C1 segment of cervical spinal cord (tissue), 14 donors: ENCODE data around the gene SMIM29.
"Not testable (repeated sequence)": the region's sequence is repeated elsewhere in the genome, so short reads cannot be mapped to it uniquely, and the experiment has no call there.

Experiments
- DNase-seq, 14 donors: peaks; one replicate each; lab custom pipeline; 2025; lab: John Stamatoyannopoulos, UW

SMIM29 gene

DNA sequence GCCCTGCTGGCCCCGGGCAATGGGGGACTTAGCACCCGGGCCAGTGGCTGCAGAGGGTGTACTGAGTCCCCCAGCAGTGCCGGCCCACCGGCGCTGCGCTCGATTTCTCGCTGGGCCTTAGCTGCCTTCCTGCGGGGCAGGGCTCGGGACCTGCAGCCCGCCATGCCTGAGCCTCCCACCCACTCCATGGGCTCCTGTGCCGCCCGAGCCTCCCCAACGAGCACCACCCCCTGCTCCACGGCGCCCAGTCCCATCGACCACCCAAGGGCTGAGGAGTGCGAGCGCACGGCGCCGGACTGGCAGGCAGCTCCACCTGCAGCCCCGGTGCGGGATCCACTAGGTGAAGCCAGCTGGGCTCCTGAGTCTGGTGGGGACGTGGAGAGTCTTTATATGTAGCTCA is 20.3 kb upstream of the SMIM29 start:
- DNase-seq, result not testable (repeated sequence)

DNA sequence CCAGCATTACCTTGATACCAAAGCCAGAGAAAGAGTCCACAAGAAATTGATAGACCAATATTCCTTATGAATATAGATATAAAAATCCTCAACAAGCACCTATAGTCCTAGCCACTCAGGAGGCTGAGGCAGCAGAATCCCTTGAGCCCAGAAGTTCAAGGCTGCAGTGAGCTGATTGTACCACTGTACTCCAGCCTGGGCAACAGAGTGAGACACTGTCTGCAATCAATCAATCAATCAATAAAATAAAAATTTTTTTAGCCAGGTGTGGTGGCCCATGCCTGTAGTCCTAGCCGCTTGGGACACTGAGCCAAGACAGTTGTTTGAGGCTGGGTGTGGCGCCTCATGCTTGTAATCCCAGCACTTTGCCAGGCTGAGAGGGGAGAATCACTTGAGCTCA is 18.9 kb upstream of the SMIM29 start:
- DNase-seq, result no peak

DNA sequence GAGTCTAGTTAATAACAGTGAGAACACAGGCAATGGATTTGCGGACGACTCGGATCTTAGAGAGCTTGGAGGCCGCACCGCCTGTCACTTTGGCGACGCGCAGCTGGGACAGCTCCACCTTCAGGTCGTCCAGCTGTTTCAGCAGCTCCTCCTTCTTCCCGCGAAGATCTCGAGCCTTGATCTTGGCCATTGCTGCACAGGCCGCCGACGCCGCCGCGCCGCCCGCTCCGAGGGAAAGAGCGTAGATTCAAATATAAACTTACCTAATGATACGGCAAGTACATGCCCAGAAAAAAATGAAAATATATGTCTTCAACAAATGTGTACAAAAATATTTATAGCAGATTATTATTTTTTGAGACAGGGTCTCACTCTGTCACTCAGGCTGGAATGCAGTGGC is 14.7 kb upstream of the SMIM29 start:
- not testable (repeated sequence) for DNase-seq

DNA sequence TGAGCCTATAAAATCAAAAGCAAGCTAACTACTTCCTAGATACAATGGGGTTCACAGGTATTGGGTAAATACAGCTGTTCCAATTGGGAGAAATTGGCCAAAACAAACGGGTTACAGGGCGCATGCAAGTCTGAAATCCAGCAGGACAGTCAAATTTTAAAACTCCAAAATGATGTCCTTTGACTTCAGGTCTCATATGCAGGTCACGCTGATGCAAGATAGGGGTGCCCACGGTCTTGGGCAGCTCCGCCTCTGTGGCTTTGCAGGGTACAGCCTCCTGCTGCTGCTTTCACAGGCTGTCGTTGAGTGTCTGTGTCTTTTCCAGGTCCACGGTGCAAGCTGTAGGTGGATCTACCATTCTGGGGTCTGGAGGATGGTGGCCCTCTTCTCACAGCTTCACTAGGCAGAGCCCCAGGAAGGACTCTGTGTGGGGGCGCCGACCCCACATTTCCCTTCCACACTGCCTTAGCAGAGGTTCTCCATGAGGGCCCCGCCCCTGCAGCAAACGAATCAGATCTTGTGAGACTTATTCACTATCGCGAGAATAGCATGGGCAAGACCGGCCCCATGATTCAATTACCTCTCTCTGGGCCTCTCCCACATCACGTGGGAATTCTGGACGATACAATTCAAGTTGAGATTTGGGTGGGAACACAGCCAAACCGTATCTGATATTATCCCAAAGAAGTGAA is 11.9 kb upstream of the SMIM29 start:
- DNase-seq, result no peak

DNA sequence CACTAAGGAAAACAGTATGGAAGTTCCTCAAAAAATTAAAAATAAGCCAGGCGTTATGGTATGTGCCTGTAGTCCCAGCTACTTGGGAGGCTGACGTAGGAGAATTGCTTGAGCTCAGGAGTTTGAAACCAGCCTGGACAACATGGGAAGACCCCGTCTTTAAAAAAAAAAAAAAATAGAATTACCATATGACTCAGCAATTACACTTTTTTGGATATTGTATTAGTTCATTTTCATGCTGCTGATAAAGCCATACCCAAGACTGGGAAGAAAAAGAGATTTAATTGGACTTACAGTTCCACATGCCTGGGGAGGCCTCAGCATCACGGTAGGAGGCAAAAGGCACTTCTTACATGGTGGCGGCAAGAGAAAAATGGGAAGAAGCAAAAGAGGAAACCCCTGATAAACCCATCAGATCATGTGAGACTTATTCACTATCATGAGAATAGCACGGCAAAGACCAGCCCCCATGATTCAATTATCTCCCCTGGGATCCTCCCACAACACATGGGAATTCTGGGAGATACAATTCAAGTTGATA is 10.8 kb upstream of the SMIM29 start:
- DNase-seq, result no peak

DNA sequence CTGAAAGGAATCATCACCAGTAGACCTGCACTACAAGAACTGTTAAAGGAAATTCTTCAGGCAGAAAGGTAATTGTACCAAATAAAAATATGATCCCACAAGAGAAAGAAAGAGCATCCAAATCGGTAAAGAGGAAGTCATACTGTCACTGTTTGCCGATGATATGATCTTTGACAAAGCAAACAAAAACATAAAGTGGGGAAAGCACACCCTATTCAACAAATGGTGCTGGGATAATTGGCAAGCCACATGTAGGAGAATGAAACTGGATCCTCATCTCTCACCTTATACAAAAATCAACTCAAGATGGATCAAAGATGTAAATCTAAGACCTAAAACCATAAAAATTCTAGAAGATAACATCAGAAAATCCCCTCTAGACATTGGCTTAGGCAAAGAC is 3.6 kb upstream of the SMIM29 start:
- DNase-seq, result not testable (repeated sequence)

DNA sequence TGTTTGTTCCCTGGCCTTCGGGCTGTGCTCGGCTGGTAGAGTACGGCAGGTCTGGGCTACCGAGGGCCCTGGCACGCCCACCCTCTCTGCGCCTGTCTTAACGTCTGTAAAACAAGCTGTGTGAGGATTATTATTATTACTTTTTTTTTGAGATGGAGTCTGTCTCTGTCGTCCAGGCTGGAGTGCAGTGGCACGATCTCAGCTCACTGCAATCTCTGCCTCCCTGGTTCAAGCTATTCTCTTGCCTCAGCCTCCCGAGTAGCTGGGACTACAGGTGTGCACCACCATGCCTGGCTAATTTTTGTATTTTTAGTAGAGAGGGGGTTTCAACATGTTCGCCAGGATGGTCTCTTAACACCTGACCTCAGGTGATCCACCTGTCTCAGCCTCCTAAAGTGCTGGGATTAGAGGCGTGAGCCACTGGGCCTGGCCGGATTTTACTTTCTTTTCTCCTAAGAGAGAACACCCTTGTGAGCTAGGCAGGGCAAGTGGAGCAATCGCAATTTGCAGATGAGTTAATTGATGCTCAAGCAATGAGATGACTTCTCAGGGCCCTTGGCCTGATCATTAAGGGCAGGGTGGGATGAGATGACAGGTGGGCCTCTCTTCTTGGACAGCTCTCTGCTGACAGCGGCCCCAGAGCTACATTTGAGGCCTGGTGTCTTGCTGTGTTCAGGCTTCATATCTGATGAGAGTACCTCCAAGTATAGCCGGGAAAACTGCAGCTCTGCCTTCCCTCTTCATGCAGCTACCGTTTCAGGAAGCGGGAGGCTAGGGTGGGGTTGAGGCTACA is 859 bp upstream of the SMIM29 start:
- DNase-seq, result peak in 1 of 14 donors; percentile 67

DNA sequence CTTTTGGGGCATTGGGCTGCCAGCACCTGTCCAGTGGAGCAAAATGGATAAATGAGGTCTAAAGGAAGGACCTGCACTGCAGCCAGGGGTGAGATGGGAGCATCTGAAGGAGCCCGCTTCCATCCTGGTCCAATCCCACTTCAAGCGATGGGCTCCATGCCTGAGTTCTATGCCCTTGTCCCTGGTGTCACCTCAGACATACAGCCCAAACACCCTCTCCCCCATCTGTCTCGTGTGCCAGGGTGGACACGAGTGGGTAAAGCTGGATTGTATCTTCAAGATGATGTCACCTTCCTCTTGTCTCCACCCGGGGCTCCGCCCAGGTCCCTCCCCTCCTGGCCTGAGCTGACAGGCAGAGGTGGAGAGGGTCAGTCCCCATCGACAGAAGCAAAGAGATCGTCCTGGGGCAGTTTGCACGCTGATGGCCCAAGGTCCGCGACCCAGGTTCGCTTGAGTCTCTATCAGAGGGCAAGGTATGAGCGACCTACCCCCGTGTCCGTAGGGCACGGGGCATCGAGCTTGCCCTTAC is 544 bp downstream of the SMIM29 start:
- DNase-seq, result peak in 5 of 14 donors; percentile 46 to 70 (median 59)

DNA sequence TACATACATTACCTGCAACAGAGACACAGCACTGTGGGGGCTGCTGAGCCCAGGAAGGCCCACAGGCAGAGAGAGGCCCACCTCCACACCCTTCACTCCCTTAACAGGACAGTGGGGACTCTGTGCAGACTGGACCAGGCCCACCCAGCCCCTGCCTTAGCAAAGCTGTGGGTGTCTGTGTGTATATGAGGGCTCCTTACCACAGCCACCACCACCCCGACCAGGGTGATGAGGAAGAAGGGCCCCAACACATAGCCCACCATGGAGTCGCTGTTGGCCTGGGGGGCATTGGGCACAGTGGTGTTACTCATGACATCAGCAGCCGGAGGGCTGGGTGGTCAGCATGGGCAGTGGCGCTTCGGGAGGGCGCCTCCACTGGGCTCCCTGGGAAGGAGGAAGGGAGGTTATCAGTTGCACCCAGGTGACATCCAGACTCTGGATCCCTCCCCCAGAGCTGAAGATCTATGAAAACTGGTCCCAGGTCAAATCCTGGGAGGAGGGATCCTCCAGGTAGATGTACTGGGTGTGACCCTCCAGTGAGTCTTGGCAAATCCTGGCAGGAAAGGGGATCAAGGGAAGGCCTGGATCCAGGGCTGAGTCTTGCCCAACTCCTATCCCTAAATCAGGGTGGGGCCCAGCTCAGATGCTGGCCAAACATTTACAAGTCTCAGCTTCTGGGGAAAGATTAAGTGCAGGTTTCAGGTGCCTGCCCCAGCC is 1.2 kb downstream of the SMIM29 start:
- no peak for DNase-seq

DNA sequence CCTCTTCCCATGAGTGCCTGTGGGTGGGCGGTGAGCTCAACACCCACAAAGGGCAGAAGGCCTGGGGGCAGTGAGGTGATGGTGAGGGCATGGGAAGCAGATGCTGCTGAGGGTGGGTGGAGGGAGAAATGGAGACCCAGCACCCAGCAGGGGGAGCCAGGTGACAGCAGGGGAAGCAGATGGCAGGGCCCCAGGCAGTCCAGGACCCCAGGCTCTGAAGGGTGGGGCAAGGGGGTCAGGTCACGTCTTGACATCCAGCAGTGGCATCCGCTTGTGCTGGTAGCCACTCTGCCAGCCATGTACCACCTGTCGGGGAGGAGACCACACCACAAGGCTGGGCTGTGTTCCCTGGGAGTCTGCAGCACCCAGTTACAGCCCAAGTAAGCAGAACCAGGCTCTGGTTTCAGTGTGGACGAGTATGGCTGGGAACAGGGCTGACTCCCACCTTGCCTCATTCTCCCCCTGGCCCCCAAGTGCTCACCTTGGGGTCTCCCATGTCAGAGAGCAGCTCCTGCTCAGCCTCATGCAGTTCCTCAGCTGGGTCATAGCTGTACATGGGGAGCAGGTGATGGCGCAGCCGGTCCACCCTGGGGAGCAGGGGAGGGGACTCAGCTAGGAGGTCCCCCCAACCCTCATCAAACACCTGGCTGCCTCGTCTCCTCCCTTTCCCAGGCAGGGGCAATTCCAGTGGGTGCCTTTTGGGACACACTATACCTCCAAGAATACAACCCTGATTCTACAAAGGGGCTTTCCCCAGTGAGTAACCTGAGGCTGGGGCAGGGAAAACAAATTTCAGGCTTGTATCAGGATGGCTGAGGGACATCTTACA is 2.0 kb downstream of the SMIM29 start:
- peak in 1 of 14 donors; percentile 23 for DNase-seq

DNA sequence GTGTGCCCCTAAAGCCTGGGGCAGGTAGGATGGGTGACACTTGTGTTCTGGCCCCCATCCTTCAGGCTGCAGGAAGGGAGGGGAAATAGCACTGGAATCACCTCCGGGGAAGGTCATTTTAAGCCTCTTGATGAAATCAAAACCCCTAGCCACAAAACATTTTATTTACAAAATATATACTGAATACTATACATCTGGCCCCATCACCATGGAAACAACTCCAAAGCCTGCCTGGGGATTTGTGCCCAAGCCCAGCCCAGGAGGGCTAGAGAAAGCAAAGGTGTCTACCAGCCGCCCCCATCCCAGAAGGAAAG is 2.6 kb downstream of the SMIM29 start:
- DNase-seq, result no peak

DNA sequence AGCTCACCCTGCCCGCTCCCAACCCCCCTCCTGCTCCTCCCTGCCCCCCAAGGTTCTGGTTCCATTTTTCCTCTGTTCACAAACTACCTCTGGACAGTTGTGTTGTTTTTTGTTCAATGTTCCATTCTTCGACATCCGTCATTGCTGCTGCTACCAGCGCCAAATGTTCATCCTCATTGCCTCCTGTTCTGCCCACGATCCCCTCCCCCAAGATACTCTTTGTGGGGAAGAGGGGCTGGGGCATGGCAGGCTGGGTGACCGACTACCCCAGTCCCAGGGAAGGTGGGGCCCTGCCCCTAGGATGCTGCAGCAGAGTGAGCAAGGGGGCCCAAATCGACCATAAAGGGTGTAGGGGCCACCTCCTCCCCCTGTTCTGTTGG is 3.1 kb downstream of the SMIM29 start:
- DNase-seq, result not testable (repeated sequence)

DNA sequence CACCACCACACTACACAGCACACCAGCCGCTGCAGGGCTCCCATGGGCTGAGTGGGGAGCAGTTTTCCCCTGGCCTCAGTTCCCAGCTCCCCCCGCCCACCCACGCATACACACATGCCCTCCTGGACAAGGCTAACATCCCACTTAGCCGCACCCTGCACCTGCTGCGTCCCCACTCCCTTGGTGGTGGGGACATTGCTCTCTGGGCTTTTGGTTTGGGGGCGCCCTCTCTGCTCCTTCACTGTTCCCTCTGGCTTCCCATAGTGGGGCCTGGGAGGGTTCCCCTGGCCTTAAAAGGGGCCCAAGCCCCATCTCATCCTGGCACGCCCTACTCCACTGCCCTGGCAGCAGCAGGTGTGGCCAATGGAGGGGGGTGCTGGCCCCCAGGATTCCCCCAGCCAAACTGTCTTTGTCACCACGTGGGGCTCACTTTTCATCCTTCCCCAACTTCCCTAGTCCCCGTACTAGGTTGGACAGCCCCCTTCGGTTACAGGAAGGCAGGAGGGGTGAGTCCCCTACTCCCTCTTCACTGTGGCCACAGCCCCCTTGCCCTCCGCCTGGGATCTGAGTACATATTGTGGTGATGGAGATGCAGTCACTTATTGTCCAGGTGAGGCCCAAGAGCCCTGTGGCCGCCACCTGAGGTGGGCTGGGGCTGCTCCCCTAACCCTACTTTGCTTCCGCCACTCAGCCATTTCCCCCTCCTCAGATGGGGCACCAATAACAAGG is 3.6 kb downstream of the SMIM29 start:
- not testable (repeated sequence) for DNase-seq

DNA sequence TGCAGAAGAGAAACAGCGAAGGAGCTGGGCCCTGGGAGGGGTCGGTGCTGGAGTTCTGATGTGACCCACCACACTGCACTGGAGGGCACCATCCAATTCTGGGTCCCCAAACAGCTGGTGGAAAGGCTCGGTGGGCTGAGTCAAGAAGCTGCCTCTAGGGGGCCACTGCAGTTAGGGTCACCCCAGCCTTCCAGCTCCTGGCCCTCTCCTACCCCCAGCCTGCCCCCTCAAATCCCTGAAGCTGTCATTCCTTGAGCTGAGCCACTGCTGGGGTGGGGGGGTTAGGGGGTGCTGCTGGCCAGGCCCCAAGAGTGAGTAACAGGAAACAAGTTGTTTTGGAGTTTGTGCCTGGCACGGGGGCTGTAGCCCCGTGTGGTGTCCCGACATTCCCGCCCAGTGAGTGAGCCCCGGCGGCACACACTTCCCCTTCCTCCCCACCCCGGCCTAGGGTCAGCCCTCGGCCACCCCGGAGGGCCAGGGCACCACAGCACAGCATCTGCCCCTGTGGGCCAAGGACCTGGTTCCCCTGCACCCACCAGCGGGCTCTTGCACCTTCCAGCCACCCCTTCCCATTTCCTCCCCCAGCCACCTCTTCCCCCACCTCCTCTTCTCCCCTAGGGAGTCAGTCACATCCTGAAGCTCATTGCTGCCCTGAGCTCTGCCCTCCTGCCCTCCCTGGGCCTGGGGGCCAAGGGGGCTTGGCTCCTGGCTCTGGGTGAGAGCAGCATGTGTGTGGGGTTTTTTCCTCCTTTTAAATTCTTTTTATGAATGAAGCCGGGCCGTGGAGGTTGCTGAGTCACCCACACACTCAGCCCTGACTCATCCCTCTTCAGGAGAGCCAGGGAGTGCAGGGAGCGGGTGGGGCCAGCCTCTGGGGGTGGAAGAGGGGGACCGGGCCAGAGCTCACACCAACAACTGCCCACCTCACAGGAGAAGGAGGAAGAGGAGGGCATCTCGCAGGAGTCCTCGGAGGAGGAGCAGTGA is 4.6 kb downstream of the SMIM29 start:
- DNase-seq, result peak in 3 of 14 donors; percentile 27 to 76 (median 60)

DNA sequence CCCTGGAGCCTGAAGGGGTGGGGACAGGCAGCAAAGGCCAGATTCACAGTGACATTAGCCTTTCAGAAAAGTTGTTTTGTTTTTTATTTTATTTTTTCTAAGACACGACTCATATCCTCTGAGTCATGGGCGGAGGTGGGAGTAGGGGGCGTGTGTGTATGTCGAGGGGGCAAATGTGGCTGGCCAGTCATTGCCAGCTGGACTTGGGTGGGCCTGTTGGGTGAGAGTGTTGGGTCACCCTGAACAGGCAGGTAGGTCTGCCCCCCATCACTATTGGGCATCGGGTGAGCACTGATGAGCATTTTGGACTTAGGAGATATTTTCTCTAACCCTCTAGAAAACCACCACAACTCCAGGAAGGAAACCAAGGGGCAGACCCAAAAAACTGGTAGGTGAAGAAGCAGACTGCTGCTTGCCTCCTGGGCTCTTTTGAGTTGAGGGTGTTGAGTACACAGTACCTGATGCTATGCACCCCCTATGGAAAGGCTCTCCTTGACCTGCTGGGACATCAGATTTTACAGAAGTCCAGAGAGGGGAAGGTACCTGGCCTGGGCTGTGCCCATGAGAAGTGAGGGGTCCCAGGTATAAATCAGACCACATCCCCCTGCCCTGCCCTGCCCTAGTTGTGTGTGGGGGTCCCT is 5.6 kb downstream of the SMIM29 start:
- DNase-seq, result no peak

DNA sequence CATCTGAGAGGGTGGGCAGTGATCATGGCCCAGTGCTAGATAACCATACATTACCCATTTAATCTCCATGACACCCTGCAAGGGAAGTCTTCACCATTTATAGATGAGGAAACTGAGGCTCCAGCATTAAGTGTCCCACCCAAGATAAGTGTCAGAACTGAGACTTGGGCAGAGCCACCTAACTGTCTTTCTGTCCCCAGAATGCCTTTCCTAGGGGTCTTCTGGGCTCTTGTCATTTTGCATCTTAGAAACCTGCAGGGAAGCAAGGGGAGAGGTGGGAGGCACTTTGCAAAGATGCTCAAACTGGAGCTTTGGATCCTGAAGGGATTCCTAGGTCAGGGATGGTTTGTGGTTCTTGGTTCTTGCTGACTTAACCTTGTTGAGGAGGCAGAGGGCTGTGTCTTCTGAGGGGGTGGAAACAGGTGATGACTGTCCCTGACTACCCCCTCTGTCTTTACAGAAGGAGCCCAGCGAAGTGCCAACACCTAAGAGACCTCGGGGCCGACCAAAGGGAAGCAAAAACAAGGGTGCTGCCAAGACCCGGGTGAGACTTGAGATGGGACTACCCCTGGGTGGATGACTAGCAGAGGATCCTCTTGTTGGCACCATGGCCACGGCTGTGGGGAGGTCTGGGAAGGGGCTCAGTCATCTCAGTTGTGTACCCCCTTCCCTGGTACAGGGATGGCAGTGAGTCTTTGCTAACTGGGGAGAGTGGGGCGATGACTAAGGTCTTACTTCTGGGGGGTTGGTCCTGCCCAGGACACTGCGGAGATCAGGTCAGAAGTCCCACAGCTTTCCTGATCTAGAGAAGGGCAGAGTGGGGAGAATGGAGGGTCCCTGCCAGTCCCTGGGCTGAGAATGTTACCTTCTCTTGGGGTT is 6.3 kb downstream of the SMIM29 start:
- no peak for DNase-seq

DNA sequence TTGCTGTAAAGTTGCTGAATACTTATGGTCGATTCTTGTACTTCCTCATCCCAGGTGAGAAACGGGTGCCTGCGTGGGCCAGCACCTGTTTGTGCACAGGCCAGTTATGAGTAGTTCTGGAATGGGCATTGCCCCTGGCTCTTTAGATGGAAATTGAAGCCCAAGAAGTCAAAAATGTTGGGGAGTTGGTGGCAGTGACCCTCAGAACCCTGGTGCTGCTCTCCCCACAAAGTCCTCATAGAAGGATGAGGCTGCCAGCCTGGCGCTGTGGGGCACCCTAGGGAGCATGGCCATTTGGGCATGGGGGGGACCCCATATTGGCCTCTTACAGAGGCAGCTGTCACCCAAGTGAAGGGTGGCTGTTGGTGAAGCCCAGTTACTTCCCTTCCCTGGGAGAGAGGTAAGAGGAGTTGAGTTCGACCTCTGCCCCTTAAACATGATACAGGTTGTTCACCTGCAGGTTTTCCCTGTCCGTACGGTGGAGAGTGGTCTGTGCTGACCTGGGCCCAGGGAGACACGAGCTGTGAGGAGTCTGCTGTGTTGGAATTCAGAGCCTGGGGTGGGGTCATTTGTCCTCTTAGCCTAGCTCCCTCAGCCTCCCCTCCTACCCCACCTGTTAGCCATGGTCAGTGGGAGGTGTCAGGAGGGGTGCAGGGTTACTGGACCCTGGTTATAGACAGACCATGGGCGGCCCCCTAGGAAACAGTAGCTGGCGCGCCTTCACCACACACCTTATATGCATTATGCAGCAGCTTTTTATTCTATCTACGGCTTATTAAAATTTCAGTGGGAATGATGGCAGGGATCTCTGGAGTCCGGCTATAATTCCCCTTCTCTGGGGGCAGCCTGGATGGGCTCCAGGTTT is 7.2 kb downstream of the SMIM29 start:
- no peak for DNase-seq
